H9 (cell line): ENCODE results near the gene TUBB4B. TPM values are rescaled to one million over a fixed set of nuclear protein-coding genes. Genes with fewer than 3 reads are reported as not detected.

Experiments used
- DNase-seq: peaks from one replicate; pipeline ENCODE4 v3.0.0-alpha.2; 2017
- H2AFZ ChIP-seq: one replicate; pipeline ENCODE4 v1.6.1; 2013; ENCODE audit warnings: mild to moderate bottlenecking, low read length, control low read depth, moderate library complexity
- H2AK5ac ChIP-seq: 2 replicates; pipeline ENCODE4 v1.6.1; 2013; ENCODE audit warnings: low read length, control low read depth, mixed read lengths; ENCODE audit not compliant: insufficient read length
- H2BK120ac ChIP-seq: one replicate; pipeline ENCODE4 v1.6.1; 2013; ENCODE audit warnings: low read depth, mild to moderate bottlenecking, low read length, control low read depth, inconsistent platforms; ENCODE audit not compliant: poor library complexity, severe bottlenecking
- H2BK12ac ChIP-seq: 2 replicates; pipeline ENCODE4 v1.6.1; 2013; ENCODE audit warnings: low read length, control low read depth, mixed read lengths, low read depth; ENCODE audit not compliant: insufficient read length
- H2BK15ac ChIP-seq: 2 replicates; pipeline ENCODE4 v1.6.1; 2013; ENCODE audit warnings: low read depth, low read length, control low read depth
- H2BK20ac ChIP-seq: one replicate; pipeline ENCODE4 v1.6.1; 2013; ENCODE audit warnings: low read depth, mild to moderate bottlenecking, low read length, control low read depth, inconsistent platforms; ENCODE audit not compliant: poor library complexity, severe bottlenecking
- H2BK5ac ChIP-seq: 2 replicates; pipeline ENCODE4 v1.6.1; 2013; ENCODE audit warnings: low read length, control low read depth, mixed read lengths; ENCODE audit not compliant: insufficient read length
- H3K14ac ChIP-seq: 2 replicates; pipeline ENCODE4 v1.6.1; 2013; ENCODE audit warnings: low read length, control low read depth; ENCODE audit not compliant: insufficient read depth
- H3K18ac ChIP-seq: 2 replicates; pipeline ENCODE4 v1.6.1; 2013; ENCODE audit warnings: low read depth, mild to moderate bottlenecking, mixed read lengths, low read length, control low read depth; ENCODE audit not compliant: insufficient read length
- H3K23ac ChIP-seq: 2 replicates; pipeline ENCODE4 v1.6.1; 2013; ENCODE audit warnings: low read length, control low read depth, mixed read lengths, low read depth; ENCODE audit not compliant: insufficient read length
- H3K23me2 ChIP-seq: 2 replicates; pipeline ENCODE4 v1.6.1; 2013; ENCODE audit warnings: low read depth, mild to moderate bottlenecking, mixed read lengths, low read length, control low read depth; ENCODE audit not compliant: insufficient read length, poor library complexity, severe bottlenecking
- H3K27ac ChIP-seq: 2 replicates; pipeline ENCODE4 v1.5.1; 2013; ENCODE audit warnings: low read length, control low read depth, mixed read lengths, low read depth; ENCODE audit not compliant: insufficient read length
- H3K27me3 ChIP-seq: 2 replicates; pipeline ENCODE4 v1.6.1; 2013; ENCODE audit warnings: low read length, control low read depth, inconsistent platforms; ENCODE audit not compliant: insufficient read depth
- H3K4ac ChIP-seq: 2 replicates; pipeline ENCODE4 v1.6.1; 2013; ENCODE audit warnings: low read depth, mild to moderate bottlenecking, control low read depth, inconsistent platforms, low read length, moderate library complexity
- H3K4me1 ChIP-seq: 2 replicates; pipeline ENCODE4 v1.6.1; 2013; ENCODE audit warnings: low read length, control low read depth, inconsistent platforms; ENCODE audit not compliant: insufficient read depth
- H3K4me2 ChIP-seq: 2 replicates; pipeline ENCODE4 v1.6.1; 2013; ENCODE audit warnings: low read length, control low read depth, mixed read lengths; ENCODE audit not compliant: insufficient read length, insufficient read depth
- H3K56ac ChIP-seq: 2 replicates; pipeline ENCODE4 v1.6.1; 2013; ENCODE audit warnings: low read depth, mild to moderate bottlenecking, mixed read lengths, low read length, control low read depth; ENCODE audit not compliant: insufficient read length
- H3K79me1 ChIP-seq: 2 replicates; pipeline ENCODE4 v1.6.1; 2013; ENCODE audit warnings: low read depth, mild to moderate bottlenecking, moderate library complexity, low read length, control low read depth, inconsistent platforms; ENCODE audit not compliant: insufficient read depth, poor library complexity, severe bottlenecking
- H3K79me2 ChIP-seq: 2 replicates; pipeline ENCODE4 v1.6.1; 2013; ENCODE audit warnings: low read length, control low read depth, inconsistent platforms; ENCODE audit not compliant: insufficient read depth
- H3K9ac ChIP-seq: 2 replicates; pipeline ENCODE4 v1.6.1; 2013; ENCODE audit warnings: low read length, control low read depth, mixed read lengths; ENCODE audit not compliant: insufficient read length; ENCODE audit errors: extremely low read depth
- H3K9me3 ChIP-seq: one replicate; pipeline ENCODE4 v1.6.1; 2013; ENCODE audit warnings: low read depth, low read length, inconsistent platforms; ENCODE audit not compliant: control insufficient read depth
- H3T11ph ChIP-seq: one replicate; pipeline ENCODE4 v1.6.1; 2013; ENCODE audit warnings: mild to moderate bottlenecking, low read length, control low read depth, inconsistent platforms
- H4K20me1 ChIP-seq: one replicate; pipeline ENCODE4 v1.6.1; 2013; ENCODE audit not compliant: control insufficient read depth, insufficient read length, insufficient read depth
- H4K5ac ChIP-seq: 2 replicates; pipeline ENCODE4 v1.6.1; 2013; ENCODE audit warnings: low read depth, mild to moderate bottlenecking, mixed read lengths, low read length, control low read depth; ENCODE audit not compliant: insufficient read length
- H4K8ac ChIP-seq: replicated peaks from 2 replicates; pipeline ENCODE4 v1.6.1; 2013; ENCODE audit warnings: low read length, control low read depth, mixed read lengths, low read depth; ENCODE audit not compliant: insufficient read length
- H4K91ac ChIP-seq: 2 replicates; pipeline ENCODE4 v1.6.1; 2013; ENCODE audit warnings: low read depth, mild to moderate bottlenecking, moderate library complexity, mixed read lengths, low read length, control low read depth; ENCODE audit not compliant: insufficient read length
- H3K27ac Mint-ChIP-seq, 3 experiments: 2 replicates in 2 of 3; 3 replicates in 1 of 3; pipeline ENCODE4 v1.8.0; 2020 to 2021; ENCODE audit warnings: mixed read lengths in 3 of 3, mild to moderate bottlenecking in 1 of 3, moderate library complexity in 1 of 3
- H3K27me3 Mint-ChIP-seq: 2 replicates; pipeline ENCODE4 v1.8.0; 2021; ENCODE audit warnings: low read depth, mild to moderate bottlenecking, moderate library complexity, mixed read lengths
- H3K36me3 Mint-ChIP-seq, 3 experiments: 2 replicates in 2 of 3; 3 replicates in 1 of 3; pipeline ENCODE4 v1.8.0; 2020 to 2021; ENCODE audit warnings: low read depth in 3 of 3, mixed read lengths in 3 of 3; ENCODE audit not compliant: insufficient read depth in 1 of 3
- H3K4me1 Mint-ChIP-seq, 2 experiments: 2 replicates each; pipeline ENCODE4 v1.8.0; 2020; ENCODE audit warnings: mixed read lengths in 2 of 2
- H3K4me3 Mint-ChIP-seq, 2 experiments: 2 replicates in 1 of 2; 3 replicates in 1 of 2; pipeline ENCODE4 v1.8.0; 2020 to 2021; ENCODE audit warnings: mild to moderate bottlenecking in 2 of 2, mixed read lengths in 2 of 2, moderate library complexity in 1 of 2
- H3K9me3 Mint-ChIP-seq, 2 experiments: 2 replicates in 1 of 2; 3 replicates in 1 of 2; pipeline ENCODE4 v1.8.0; 2020; ENCODE audit warnings: mild to moderate bottlenecking in 2 of 2, mixed read lengths in 2 of 2, moderate library complexity in 1 of 2
- WGBS: extraction: QIAGEN DNeasy Blood & Tissue Kit; methylation state at CpG from one replicate; pipeline ENCODE4 v1.1.7; 2013; ENCODE audit warnings: missing lambda C conversion rate, low lambda C conversion rate, mixed read lengths; ENCODE audit not compliant: insufficient read length; ENCODE audit errors: extremely low coverage; 5-methylcytosine and 5-hydroxymethylcytosine counted together
- total RNA-seq: library from RNA; stranded (reverse); gene quantifications from 2 replicates; pipeline ENCODE4 v1.2.1, GENCODE V29; 2021
- TF ChIP-seq, protein P1 (sequence below): fragments of 200-600 bp; sonication (generic); conservative IDR thresholded peaks from 3 replicates; pipeline ENCODE4 v1.8.0; 2021; ENCODE audit warnings: antibody characterized with exemption, mild to moderate bottlenecking

Gene TUBB4B
- total RNA-seq, 1 experiment from 2014 or later, result 378 TPM

DNA sequence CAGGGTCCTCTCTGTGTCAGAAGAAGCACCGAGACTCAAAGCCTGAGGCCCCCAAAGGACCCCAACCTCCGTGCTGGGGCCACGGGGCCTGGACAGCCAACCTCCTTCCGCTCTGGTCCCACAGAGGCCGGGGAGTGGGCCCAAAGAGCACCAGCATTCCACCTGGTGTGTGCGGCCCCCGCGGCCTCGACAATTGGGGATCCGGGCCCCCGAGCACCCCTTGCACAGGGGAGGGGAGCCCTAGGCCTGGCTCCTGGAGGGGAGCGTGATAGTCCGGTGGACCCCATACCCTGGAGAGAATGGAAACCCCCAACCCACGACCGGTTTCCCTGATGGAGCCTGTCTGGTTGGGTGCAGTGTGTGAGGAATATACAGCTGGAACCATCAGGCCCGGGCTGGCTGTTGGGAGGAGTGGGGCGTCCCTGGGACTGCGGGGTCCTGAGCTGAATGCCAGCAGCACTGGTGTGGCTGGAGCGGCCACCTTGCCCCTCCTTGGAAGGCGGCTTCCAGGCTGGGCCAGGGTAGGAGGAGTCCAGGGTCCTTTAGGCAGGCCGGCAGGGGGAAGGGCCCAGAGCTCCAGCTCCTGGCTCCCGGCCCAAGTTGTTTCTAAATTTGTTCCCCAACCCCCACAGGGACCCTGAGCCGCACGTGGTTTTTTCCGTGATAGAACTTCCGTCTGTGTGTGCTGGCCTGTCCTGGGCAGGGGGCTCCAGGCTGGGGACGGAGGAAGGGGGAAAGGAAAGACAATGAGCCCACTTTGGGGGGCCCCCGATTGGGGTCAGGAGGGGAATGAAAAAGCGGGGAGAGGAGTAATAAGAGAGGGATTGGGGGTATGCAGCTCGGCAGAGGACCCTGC is 35.6 kb downstream of the TUBB4B start:
- H3K18ac ChIP-seq, result no peak overlapping the region
- H3K79me2 ChIP-seq, result no peaks in the 10 kb centered on the region
- no peak overlapping the region for H2BK120ac ChIP-seq
- no peak overlapping the region for H4K91ac ChIP-seq
- no peak overlapping the region for H3K14ac ChIP-seq
- no peak overlapping the region for H2BK5ac ChIP-seq
- no peak overlapping the region for H3T11ph ChIP-seq
- H3K9me3 ChIP-seq, result no peaks in the 10 kb centered on the region
- no peaks in the 10 kb centered on the region for H3K4me1 ChIP-seq
- peak overlapping the region; percentile 94 to 99 (median 97) for H3K27ac Mint-ChIP-seq
- no peak overlapping the region for H2BK15ac ChIP-seq
- H3K23me2 ChIP-seq, result peaks cover 12% of the 10 kb centered on the region
- peaks cover 0 to 10% (median 4%) of the 10 kb centered on the region in 3 experiments; a peak in 5 of 7 replicates for H3K36me3 Mint-ChIP-seq
- no peaks in the 10 kb centered on the region for H4K20me1 ChIP-seq
- no peak overlapping the region for H3K56ac ChIP-seq
- H3K9me3 Mint-ChIP-seq, result no peaks in the 10 kb centered on the region
- H2BK12ac ChIP-seq, result no peak overlapping the region
- WGBS, result no CpG with 5 or more reads among the region's 30 CpGs
- no peak overlapping the region for H4K8ac ChIP-seq
- peaks cover 1% of the 10 kb centered on the region; the same call in 1 of the 2 replicates for H3K27me3 Mint-ChIP-seq
- DNase-seq, result peak; percentile 71
- TF ChIP-seq, protein P1, sequence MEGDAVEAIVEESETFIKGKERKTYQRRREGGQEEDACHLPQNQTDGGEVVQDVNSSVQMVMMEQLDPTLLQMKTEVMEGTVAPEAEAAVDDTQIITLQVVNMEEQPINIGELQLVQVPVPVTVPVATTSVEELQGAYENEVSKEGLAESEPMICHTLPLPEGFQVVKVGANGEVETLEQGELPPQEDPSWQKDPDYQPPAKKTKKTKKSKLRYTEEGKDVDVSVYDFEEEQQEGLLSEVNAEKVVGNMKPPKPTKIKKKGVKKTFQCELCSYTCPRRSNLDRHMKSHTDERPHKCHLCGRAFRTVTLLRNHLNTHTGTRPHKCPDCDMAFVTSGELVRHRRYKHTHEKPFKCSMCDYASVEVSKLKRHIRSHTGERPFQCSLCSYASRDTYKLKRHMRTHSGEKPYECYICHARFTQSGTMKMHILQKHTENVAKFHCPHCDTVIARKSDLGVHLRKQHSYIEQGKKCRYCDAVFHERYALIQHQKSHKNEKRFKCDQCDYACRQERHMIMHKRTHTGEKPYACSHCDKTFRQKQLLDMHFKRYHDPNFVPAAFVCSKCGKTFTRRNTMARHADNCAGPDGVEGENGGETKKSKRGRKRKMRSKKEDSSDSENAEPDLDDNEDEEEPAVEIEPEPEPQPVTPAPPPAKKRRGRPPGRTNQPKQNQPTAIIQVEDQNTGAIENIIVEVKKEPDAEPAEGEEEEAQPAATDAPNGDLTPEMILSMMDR, result no peak
- no peak overlapping the region for H3K27ac ChIP-seq
- no peaks in the 10 kb centered on the region for H3K79me1 ChIP-seq
- no peak overlapping the region for H4K5ac ChIP-seq
- no peak overlapping the region for H2AFZ ChIP-seq
- no peak overlapping the region for H2AK5ac ChIP-seq
- peak overlapping the region; percentile 39 to 74 for H3K4me3 Mint-ChIP-seq
- H2BK20ac ChIP-seq, result no peak overlapping the region
- no peak overlapping the region for H3K9ac ChIP-seq
- peaks cover 20 to 29% of the 10 kb centered on the region in 2 experiments for H3K4me1 Mint-ChIP-seq
- H3K27me3 ChIP-seq, result no peaks in the 10 kb centered on the region
- H3K23ac ChIP-seq, result no peak overlapping the region
- H3K4ac ChIP-seq, result no peak overlapping the region
- peak overlapping the region; percentile 10 for H3K4me2 ChIP-seq
